B cell (primary cell): ENCODE results near the gene CENPN. TPM values are rescaled to one million over a fixed set of nuclear protein-coding genes. Genes with fewer than 3 reads are reported as not detected.

Experiments used
- ATAC-seq: fragments of 200-7000 bp; cut with Tn5 transposase; one replicate; pipeline ENCODE4 v1.10.0; 2021; ENCODE audit warnings: low read depth, mild to moderate bottlenecking, moderate number of reproducible peaks, moderate library complexity
- CTCF ChIA-PET: fragments of 350-600 bp; sonication (Branson Sonifier 250); formaldehyde crosslinking; loops from one replicate; lab custom pipeline; 2021; ENCODE audit warnings: antibody characterized with exemption, inconsistent platforms; lab: Charles Lee
- POLR2A ChIA-PET: fragments of 350-600 bp; sonication (Branson Sonifier 250); formaldehyde crosslinking; loops from one replicate; lab custom pipeline; 2021; ENCODE audit warnings: antibody characterized with exemption; lab: Charles Lee
- DNase-seq: peaks from one replicate; pipeline ENCODE4 v3.0.0; 2013
- H2AFZ ChIP-seq: 2 replicates; pipeline ENCODE4 v1.6.1; 2012; ENCODE audit warnings: mild to moderate bottlenecking, low read depth, low read length; ENCODE audit not compliant: insufficient read depth, poor library complexity, severe bottlenecking
- H3K27ac ChIP-seq, 2 donors: 1 replicate in 1 of 2; 2 replicates in 1 of 2; pipeline ENCODE4 v1.5.1; 2012 to 2013; ENCODE audit warnings: low read length in 2 of 2, mild to moderate bottlenecking in 2 of 2, moderate library complexity in 1 of 2
- H3K27me3 ChIP-seq, 4 experiments: fragments of 200-600 bp in 1 of 4; sonication (generic) in 1 of 4; replicated peaks in 1 of 4; 1 replicate in 2 of 4; 2 replicates in 2 of 4; pipeline versions ENCODE4 v1.6.1 to v1.7.0; 2013 to 2016; ENCODE audit warnings: low read length in 3 of 4, mild to moderate bottlenecking in 2 of 4, mixed read lengths in 1 of 4, moderate library complexity in 1 of 4; ENCODE audit not compliant: insufficient read depth in 4 of 4, control insufficient read depth in 3 of 4; ENCODE audit errors: control extremely low read depth in 1 of 4
- H3K36me3 ChIP-seq, 2 experiments: replicated peaks in 1 of 2; 1 replicate in 1 of 2; 2 replicates in 1 of 2; pipeline versions ENCODE4 v1.6.1 to v1.7.1; 2013; ENCODE audit warnings: low read length in 1 of 2; ENCODE audit not compliant: insufficient read depth in 2 of 2, control insufficient read depth in 1 of 2; ENCODE audit errors: control extremely low read depth in 1 of 2, extremely low read depth in 1 of 2
- H3K4me1 ChIP-seq, 2 donors: fragments of 200-600 bp in 1 of 2; sonication (generic) in 1 of 2; 1 replicate in 1 of 2; 2 replicates in 1 of 2; pipeline versions ENCODE4 v1.5.1 to v1.6.1; 2013 to 2017; ENCODE audit warnings: low read length in 2 of 2; ENCODE audit not compliant: control insufficient read depth in 2 of 2, insufficient read depth in 2 of 2
- H3K4me2 ChIP-seq: replicated peaks from 2 replicates; pipeline ENCODE3; 2012; ENCODE audit warnings: mild to moderate bottlenecking, low read depth, low read length; ENCODE audit not compliant: poor library complexity, severe bottlenecking
- H3K4me3 ChIP-seq, 5 experiments: fragments of 200-600 bp in 1 of 5; sonication (generic) in 1 of 5; 1 replicate in 3 of 5; 2 replicates in 2 of 5; pipeline versions ENCODE4 v1.5.1 to v1.7.0; 2011 to 2016; ENCODE audit warnings: low read length in 4 of 5, mild to moderate bottlenecking in 4 of 5, low read depth in 2 of 5, control low read depth in 1 of 5, moderate library complexity in 1 of 5; ENCODE audit not compliant: insufficient read depth in 1 of 5; ENCODE audit errors: control extremely low read depth in 1 of 5, extremely low read depth in 1 of 5
- H3K79me2 ChIP-seq: fragments of 200-600 bp; sonication (generic); one replicate; pipeline ENCODE4 v1.6.0; 2016; ENCODE audit warnings: low read length; ENCODE audit not compliant: control insufficient read depth, insufficient read depth
- H3K9ac ChIP-seq: fragments of 200-600 bp; sonication (generic); 2 replicates; pipeline ENCODE4 v1.6.1; 2017; ENCODE audit warnings: mild to moderate bottlenecking, low read length, moderate library complexity
- H3K9me3 ChIP-seq, 3 donors: one replicate each; pipeline versions ENCODE4 v1.6.1 to v1.7.1; 2013; ENCODE audit warnings: low read length in 2 of 3; ENCODE audit not compliant: control insufficient read depth in 2 of 3, insufficient read depth in 1 of 3; ENCODE audit errors: control extremely low read depth in 1 of 3
- H4K20me1 ChIP-seq: 2 replicates; pipeline ENCODE4 v1.6.0; 2012; ENCODE audit warnings: mild to moderate bottlenecking, low read length; ENCODE audit not compliant: insufficient read depth, control insufficient read depth, poor library complexity, severe bottlenecking
- H3K27ac Mint-ChIP-seq: one replicate; pipeline ENCODE4 v1.8.0; 2021; ENCODE audit warnings: mixed read lengths
- H3K27me3 Mint-ChIP-seq: one replicate; pipeline ENCODE4 v1.8.0; 2021; ENCODE audit warnings: mixed read lengths
- H3K4me1 Mint-ChIP-seq: one replicate; pipeline ENCODE4 v1.8.0; 2021; ENCODE audit warnings: mixed read lengths
- H3K4me3 Mint-ChIP-seq: one replicate; pipeline ENCODE4 v1.8.0; 2021; ENCODE audit warnings: mixed read lengths
- H3K9me3 Mint-ChIP-seq: one replicate; pipeline ENCODE4 v1.8.0; 2022; ENCODE audit warnings: mixed read lengths; ENCODE audit not compliant: insufficient read depth
- CTCF ChIP-seq: fragments of 200-600 bp; IDR thresholded peaks from one replicate; pipeline ENCODE4 v1.8.0; 2022; ENCODE audit warnings: antibody characterized with exemption, mild to moderate bottlenecking
- EZH2 ChIP-seq: IDR thresholded peaks from 2 replicates; pipeline ENCODE4 v1.6.1; 2012; ENCODE audit warnings: borderline replicate concordance, low read depth, mild to moderate bottlenecking, moderate library complexity, low read length; ENCODE audit not compliant: insufficient read depth, poor library complexity, severe bottlenecking
- WGBS: methylation state at CpG from one replicate; pipeline ENCODE4 v1.1.5; 2013; ENCODE audit warnings: missing lambda C conversion rate; ENCODE audit not compliant: insufficient coverage; 5-methylcytosine and 5-hydroxymethylcytosine counted together
- intact Hi-C: fragments of 100-400 bp; cut with micrococcal nuclease; formaldehyde crosslinking; loops from one replicate; pipeline ENCODE4 v1.10.0; 2022
- polyA plus RNA-seq: library from polyadenylated mRNA; depleted of rRNA; stranded (reverse); fragments of >200 nt; gene quantifications from 2 replicates; pipeline ENCODE4 v1.2.3, GENCODE V29; 2012
- total RNA-seq, 2 donors: library from RNA; stranded (reverse); fragments of 120-200 nt in 1 of 2; gene quantifications; 1 replicate in 1 of 2; 2 replicates in 1 of 2; pipeline versions ENCODE4 v1.2.3 to v1.2.4, GENCODE V29; 2013 to 2022

Gene CENPN
- total and polyA plus RNA-seq, 2 donors (not counting 1 experiment from before 2014, with no cell fraction given): 3.0 to 4.0 TPM

DNA sequence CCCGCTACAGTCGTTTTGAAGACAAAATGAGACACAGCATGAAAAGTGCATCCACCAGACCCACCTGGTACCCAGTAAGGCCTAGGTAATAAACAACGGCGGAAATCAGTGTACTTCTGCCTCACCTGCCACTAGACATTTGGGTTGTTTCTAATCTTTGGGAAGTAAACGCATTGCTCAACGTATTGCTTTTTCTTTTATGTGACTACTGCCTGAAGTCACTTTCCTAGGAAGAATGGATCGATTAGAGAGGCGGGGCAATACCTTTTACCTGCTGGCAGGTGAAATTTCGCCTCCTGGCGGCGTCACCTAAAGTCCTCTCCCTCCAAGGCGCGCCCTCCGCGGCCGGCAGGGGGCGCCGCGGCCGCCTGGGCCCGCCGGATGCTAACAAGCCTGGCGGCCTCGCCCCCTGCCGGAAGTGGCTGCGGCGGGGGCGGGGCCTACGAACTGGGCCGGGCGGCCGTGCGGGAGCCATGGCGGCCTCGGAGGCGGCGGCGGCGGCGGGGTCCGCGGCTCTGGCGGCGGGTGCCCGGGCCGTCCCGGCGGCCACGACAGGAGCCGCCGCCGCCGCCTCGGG is 28.5 kb downstream of the CENPN start, which contains the start of gene ATMIN:
Gene ATMIN (plus strand): TSS at position 445 of the 577 bp plus-strand sequence. CDS start 29 bp downstream, at position 474.
- peak within 1 kb of the TSS; percentile 87 for H3K4me2 ChIP-seq
- ATAC-seq (peak; percentile 97), DNase-seq (peak; percentile 93)
- H3K36me3 ChIP-seq: peaks cover under 1 to 4% of the 10 kb centered on the region in 2 experiments
- 4% methylated on average over 52 of the region's 54 CpGs for WGBS
- TF ChIP-seq CTCF (peak; percentile 97), EZH2 (no peak)
- CTCF ChIA-PET: interaction anchor here (0.6 to 10.0 kb wide), 22 partner anchors 9 to 703 kb away, joined by 3 to 99 read pairs (median 4); partner anchors contain the start of genes C16orf46, CENPN and CMC2
- peak within 1 kb of the TSS; percentile 86 for H3K4me3 Mint-ChIP-seq
- no peaks in the 10 kb centered on the region for H3K27me3 ChIP-seq
- peaks cover 18% of the 10 kb centered on the region for H4K20me1 ChIP-seq
- H3K27ac ChIP-seq: peak within 1 kb of the TSS in 1 of 2 donors; percentile 40
- H3K27me3 Mint-ChIP-seq: no peaks in the 10 kb centered on the region
- peak within 1 kb of the TSS; percentile 66 for H3K27ac Mint-ChIP-seq
- H2AFZ ChIP-seq: peak within 1 kb of the TSS; percentile 74
- peaks cover 14 to 16% of the 10 kb centered on the region in 2 donors for H3K4me1 ChIP-seq
- no peaks in the 10 kb centered on the region for H3K9me3 Mint-ChIP-seq
- intact Hi-C loops: loop anchor here (1.0 to 10.0 kb wide), 5 partner anchors 28 to 703 kb away; partner anchors contain the start of genes C16orf46, CENPN, GAN and GCSH
- peaks cover 37% of the 10 kb centered on the region for H3K79me2 ChIP-seq
- peak within 1 kb of the TSS; percentile 67 for H3K9ac ChIP-seq
- POLR2A ChIA-PET: interaction anchor here (1.3 to 1.4 kb wide), 2 partner anchors 29 to 41 kb away, joined by 3 to 6 read pairs; partner anchors contain the start of genes CENPN and CMC2
- peaks cover 22% of the 10 kb centered on the region for H3K4me1 Mint-ChIP-seq
- no peaks in the 10 kb centered on the region for H3K9me3 ChIP-seq
- H3K4me3 ChIP-seq: peak within 1 kb of the TSS; percentile 49 to 76 (median 66)
